ENCODE measurements around the gene POMT1. TPM values are rescaled to one million over a fixed set of nuclear protein-coding genes. Genes with fewer than 3 reads are reported as not detected.
A peak's percentile ranks its signal among the peaks of the same experiment; 100 is the strongest.

The POMT1 gene
- total RNA-seq, 3 donors from 2014 or later (not counting 1 experiment from before 2014, with no cell fraction given): 35.5 to 38.8 (median 36.3) TPM

DNA sequence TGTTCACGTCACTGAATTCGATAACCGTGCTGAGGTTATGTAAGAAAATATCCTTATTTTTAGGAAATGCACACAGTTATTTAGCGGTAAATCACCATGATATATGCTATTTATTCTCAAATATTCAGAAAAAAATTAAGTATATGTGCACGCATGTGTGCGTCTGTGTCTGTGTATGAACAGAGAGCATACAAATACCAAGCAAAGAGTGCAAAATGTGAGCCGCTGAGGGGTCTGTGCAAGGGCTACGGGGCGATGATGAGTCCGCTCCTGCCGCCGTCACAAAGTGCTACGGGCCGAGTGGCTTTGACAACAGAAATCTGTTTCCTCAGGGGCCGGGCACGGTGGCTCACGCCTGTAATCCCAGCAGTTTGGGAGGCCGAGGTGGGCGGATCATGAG, 35.2 kb downstream of the POMT1 start:
- intact Hi-C loops (cut with micrococcal nuclease): no loop called here
- Mint-ChIP-seq H3K9me3 (peaks cover 0 to 2% of the 10 kb centered on the region in 2 donors), H3K36me3 (no peaks in the 10 kb centered on the region), H3K27me3 (ENCODE audit: low read depth in 2 of 2) (no peaks in the 10 kb centered on the region), H3K4me3 (no peak overlapping the region), H3K4me1 (peaks cover 0 to 6% of the 10 kb centered on the region in 2 donors), H3K27ac (no peak overlapping the region)
- no peaks in the 10 kb centered on the region for H3K27me3 ChIP-seq (ENCODE audit: control insufficient read depth, insufficient read depth, low read length)
- TF ChIP-seq, protein P1, sequence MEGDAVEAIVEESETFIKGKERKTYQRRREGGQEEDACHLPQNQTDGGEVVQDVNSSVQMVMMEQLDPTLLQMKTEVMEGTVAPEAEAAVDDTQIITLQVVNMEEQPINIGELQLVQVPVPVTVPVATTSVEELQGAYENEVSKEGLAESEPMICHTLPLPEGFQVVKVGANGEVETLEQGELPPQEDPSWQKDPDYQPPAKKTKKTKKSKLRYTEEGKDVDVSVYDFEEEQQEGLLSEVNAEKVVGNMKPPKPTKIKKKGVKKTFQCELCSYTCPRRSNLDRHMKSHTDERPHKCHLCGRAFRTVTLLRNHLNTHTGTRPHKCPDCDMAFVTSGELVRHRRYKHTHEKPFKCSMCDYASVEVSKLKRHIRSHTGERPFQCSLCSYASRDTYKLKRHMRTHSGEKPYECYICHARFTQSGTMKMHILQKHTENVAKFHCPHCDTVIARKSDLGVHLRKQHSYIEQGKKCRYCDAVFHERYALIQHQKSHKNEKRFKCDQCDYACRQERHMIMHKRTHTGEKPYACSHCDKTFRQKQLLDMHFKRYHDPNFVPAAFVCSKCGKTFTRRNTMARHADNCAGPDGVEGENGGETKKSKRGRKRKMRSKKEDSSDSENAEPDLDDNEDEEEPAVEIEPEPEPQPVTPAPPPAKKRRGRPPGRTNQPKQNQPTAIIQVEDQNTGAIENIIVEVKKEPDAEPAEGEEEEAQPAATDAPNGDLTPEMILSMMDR (IDR thresholded peaks at IDR 0.05): no peak
- no peak overlapping the region for H3K4me3 ChIP-seq (ENCODE audit: low read length)
- DNase-seq (no peak), ATAC-seq (no peak)
- no peaks in the 10 kb centered on the region for H3K36me3 ChIP-seq (ENCODE audit: control insufficient read depth, insufficient read depth, low read length)
- H3K4me1 ChIP-seq (ENCODE audit: control insufficient read depth, insufficient read depth, low read length): peaks cover 39% of the 10 kb centered on the region
- 96% methylated on average over 18 of the region's 19 CpGs for WGBS (ENCODE audit: insufficient coverage)
- peaks cover 3% of the 10 kb centered on the region for H3K9me3 ChIP-seq (ENCODE audit: control insufficient read depth, insufficient read depth, low read length)
- H3K27ac ChIP-seq (ENCODE audit: low read length): no peak overlapping the region

DNA sequence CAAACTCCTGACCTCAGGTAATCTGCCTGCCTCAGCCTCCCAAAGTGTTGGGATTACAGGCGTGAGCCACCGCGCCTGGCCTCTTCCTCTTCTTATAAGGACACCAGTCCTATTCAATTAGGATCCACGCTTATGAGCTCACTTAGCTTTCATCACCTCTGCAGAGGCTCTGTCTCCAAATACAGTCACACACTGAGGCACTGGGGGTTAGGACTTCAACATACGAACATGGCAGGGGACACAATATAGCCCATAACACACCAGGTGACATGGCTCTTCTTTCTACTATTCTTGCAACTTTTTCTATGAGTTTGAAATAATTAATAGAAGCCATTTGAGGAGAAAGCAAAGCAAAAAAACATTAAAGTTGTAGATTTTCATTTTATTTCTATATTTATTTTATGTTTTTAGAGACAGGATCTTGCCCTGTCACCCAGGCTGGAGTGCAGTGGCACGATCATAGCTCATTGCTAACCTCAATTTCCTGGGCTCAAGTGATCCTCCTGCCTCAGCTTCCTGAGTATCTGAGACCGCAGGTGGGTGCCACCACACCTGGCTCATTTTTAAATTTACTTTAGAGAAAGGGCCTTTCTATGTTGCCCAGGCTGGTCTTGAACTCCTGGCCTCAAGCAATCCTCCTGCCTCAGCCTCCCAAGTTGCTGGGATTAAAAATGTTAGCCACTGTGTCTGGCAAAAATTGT, 36.7 kb downstream of the POMT1 start:
- Histone ChIP-seq H3K27me3 (ENCODE audit: control insufficient read depth, insufficient read depth, low read length) (peaks cover 2% of the 10 kb centered on the region), H3K9me3 (ENCODE audit: control insufficient read depth, insufficient read depth, low read length) (peaks cover 18% of the 10 kb centered on the region), H3K4me1 (ENCODE audit: control insufficient read depth, insufficient read depth, low read length) (peaks cover 35% of the 10 kb centered on the region), H3K27ac (ENCODE audit: low read length) (no peak overlapping the region), H3K4me3 (ENCODE audit: low read length) (no peak overlapping the region), H3K36me3 (ENCODE audit: control insufficient read depth, insufficient read depth, low read length) (no peaks in the 10 kb centered on the region)
- WGBS (ENCODE audit: insufficient coverage): 61% methylated on average over 7 of the region's 7 CpGs
- Mint-ChIP-seq H3K27ac (no peak overlapping the region), H3K27me3 (ENCODE audit: low read depth in 2 of 2) (peaks cover 0 to under 1% of the 10 kb centered on the region in 2 donors), H3K36me3 (peaks cover 9% of the 10 kb centered on the region), H3K9me3 (peaks cover 2 to 6% of the 10 kb centered on the region in 2 donors), H3K4me1 (peaks cover 0 to 5% of the 10 kb centered on the region in 2 donors), H3K4me3 (peak overlapping the region; percentile 4)
- TF ChIP-seq, protein P1 (IDR thresholded peaks at IDR 0.05): no peak
- DNase-seq: peak in 1 of 2 donors; percentile 60
- intact Hi-C loops (cut with micrococcal nuclease): no loop called here
- ATAC-seq: peak in 1 of 3 donors; percentile 43

GRCh38 chr9:131543141-131543540, 40.4 kb downstream of the POMT1 start:
- Histone ChIP-seq H3K27me3 (ENCODE audit: control insufficient read depth, insufficient read depth, low read length) (peaks cover 21% of the 10 kb centered on the region), H3K4me3 (ENCODE audit: low read length) (no peak overlapping the region), H3K9me3 (ENCODE audit: control insufficient read depth, insufficient read depth, low read length) (peaks cover 20% of the 10 kb centered on the region), H3K27ac (ENCODE audit: low read length) (no peak overlapping the region), H3K36me3 (ENCODE audit: control insufficient read depth, insufficient read depth, low read length) (no peaks in the 10 kb centered on the region), H3K4me1 (ENCODE audit: control insufficient read depth, insufficient read depth, low read length) (peaks cover 39% of the 10 kb centered on the region)
- intact Hi-C loops (cut with micrococcal nuclease): no loop called here
- Mint-ChIP-seq H3K4me1 (peaks cover 0 to 13% of the 10 kb centered on the region in 2 donors), H3K4me3 (no peak overlapping the region), H3K27me3 (ENCODE audit: low read depth in 2 of 2) (peaks cover 13 to 25% of the 10 kb centered on the region in 2 donors), H3K36me3 (peaks cover 9% of the 10 kb centered on the region), H3K9me3 (peaks cover 2 to 6% of the 10 kb centered on the region in 2 donors), H3K27ac (no peak overlapping the region)
- ATAC-seq (no peak), DNase-seq (no peak)
- TF ChIP-seq, protein P1 (IDR thresholded peaks at IDR 0.05): no peak
- WGBS (ENCODE audit: insufficient coverage): 95% methylated on average over 6 of the region's 6 CpGs

All from natural killer cell (primary cell).